SU-DHL-6 (cell line): ENCODE results near the gene TXNRD1.

Experiments used
- CTCF ChIP-seq: fragments of 200-600 bp; sonication (generic); IDR thresholded peaks from one replicate; pipeline ENCODE4 v1.5.1; 2017; ENCODE audit warnings: antibody characterized with exemption, mild to moderate bottlenecking, low read length, moderate library complexity; ENCODE audit not compliant: insufficient read depth, poor library complexity, severe bottlenecking
- EZH2phosphoT487 ChIP-seq: fragments of 200-600 bp; sonication (generic), shearing (Covaris generic); conservative IDR thresholded peaks from 2 replicates; pipeline ENCODE4 v1.6.1; 2018; ENCODE audit warnings: mild to moderate bottlenecking, antibody characterized with exemption, low read length, moderate library complexity, mixed read lengths

GRCh38 chr12:104295954-104296353 is 80.4 kb downstream of the TXNRD1 start:
- TF ChIP-seq CTCF (no peak), EZH2phosphoT487 (no peak)
